ENCODE data around the gene KRTAP19-2. TPM values are rescaled to one million over a fixed set of nuclear protein-coding genes. Genes with fewer than 3 reads are reported as not detected.

The KRTAP19-2 gene
- total RNA-seq, 6 experiments from 2014 or later: not detected

DNA sequence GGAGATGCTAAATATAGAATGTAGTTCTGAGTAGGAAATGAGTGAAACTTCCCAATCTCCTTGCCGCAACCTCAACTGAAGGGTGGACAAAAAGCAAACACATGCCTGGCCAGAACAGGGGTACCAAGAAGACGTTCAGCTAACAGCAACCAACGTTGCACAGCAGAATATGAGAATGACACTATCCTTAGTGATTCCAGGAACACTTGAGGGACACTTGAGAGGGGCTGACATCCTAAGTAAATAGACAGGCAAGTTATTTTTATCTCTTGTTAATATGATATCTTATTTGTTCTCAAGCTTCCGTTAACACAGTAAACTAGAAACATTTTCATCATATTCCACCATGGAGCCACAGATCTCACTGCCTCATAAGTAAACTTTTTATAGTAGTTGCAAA lies 8.0 kb downstream of the KRTAP19-2 start:
- Histone ChIP-seq H3K9me3 (no peaks in the 10 kb centered on the region), H3K27me3 (no peaks in the 10 kb centered on the region), H3K4me1 (no peaks in the 10 kb centered on the region), H3K4me3 (no peak overlapping the region), H3K27ac (no peak overlapping the region), H3K36me3 (no peaks in the 10 kb centered on the region)
- TF ChIP-seq POLR2A (IDR thresholded peaks at IDR 0.05) (no peak), CTCF (IDR thresholded peaks at IDR 0.05) (no peak)
- no peak for DNase-seq
- WGBS (ENCODE audit: insufficient coverage, low coverage, low lambda C conversion rate, missing lambda C conversion rate): 30% methylated on average over 4 of the region's 4 CpGs
- intact Hi-C loops (cut with DNase I): no loop called here
- ATAC-seq: no peak

DNA sequence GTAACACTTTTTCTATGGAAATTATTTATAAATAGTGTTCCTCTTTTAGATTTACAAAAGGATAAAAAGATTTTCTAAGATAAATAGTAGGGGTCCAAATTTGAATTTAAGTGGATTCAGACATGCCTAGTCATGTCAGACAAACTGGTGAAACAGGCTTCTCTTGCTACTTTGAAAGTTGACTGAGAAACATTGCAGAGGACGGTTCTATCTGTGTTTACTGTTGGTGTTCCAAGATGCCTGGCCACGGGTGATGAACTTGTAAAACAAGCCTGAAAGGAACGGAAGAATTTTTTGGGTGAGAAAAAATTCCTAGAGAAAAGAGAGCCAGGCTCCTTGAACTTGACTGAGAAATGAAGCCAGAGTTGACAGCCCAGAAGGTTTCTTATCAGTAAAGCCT lies 9.2 kb downstream of the KRTAP19-2 start:
- TF ChIP-seq POLR2A (IDR thresholded peaks at IDR 0.05) (no peak), CTCF (IDR thresholded peaks at IDR 0.05) (no peak)
- ATAC-seq (no peak), DNase-seq (no peak)
- intact Hi-C loops (cut with DNase I): no loop called here
- Histone ChIP-seq H3K36me3 (no peaks in the 10 kb centered on the region), H3K4me3 (no peak overlapping the region), H3K9me3 (no peaks in the 10 kb centered on the region), H3K27ac (no peak overlapping the region), H3K4me1 (no peaks in the 10 kb centered on the region), H3K27me3 (no peaks in the 10 kb centered on the region)
- WGBS (ENCODE audit: insufficient coverage, low coverage, low lambda C conversion rate, missing lambda C conversion rate): 30% methylated on average over 3 of the region's 3 CpGs

DNA sequence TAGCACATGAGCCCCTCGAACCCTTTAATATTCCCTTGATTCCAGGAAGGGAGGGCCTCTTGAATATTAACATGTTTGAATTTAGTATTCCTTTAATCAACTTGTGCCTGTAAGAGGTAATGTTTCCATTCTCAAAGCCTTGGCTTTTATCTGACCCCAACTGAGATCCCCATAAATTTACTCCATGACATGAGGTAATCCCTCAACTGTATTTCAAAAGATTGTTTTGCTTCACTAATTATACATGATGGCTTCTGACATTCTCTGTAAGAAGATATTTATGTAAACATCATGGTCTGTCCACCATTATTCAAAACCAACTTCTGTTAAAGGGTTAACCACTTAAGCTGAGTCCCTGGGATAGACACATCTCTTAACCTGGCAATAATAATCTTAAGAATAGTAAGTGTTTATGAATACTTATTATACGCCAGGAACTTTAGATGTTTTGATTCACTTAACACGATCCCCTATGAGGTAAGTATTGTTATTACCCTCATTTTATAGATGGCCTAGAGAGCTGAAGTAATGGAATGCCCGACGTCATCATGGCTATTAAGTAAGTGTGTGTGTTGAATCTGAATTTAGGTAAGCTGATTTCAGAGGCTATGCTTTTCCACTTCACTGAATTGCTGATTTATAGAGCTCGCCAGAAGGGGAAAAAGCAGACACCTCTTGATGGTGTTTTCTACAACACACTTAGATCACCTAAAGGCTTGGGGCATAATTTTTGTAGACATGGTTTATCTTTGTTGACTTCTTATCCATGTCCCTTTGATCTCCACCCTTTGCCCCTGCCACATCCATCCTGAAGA lies 18.1 kb downstream of the KRTAP19-2 start:
- no peaks in the 10 kb centered on the region for H3K27me3 ChIP-seq
- H3K9me3 ChIP-seq: no peaks in the 10 kb centered on the region
- intact Hi-C loops (cut with DNase I): no loop called here
- DNase-seq: no peak
- TF ChIP-seq CTCF (IDR thresholded peaks at IDR 0.05) (no peak), POLR2A (IDR thresholded peaks at IDR 0.05) (no peak)
- no peak overlapping the region for H3K4me3 ChIP-seq
- H3K36me3 ChIP-seq: no peaks in the 10 kb centered on the region
- WGBS (ENCODE audit: insufficient coverage, low coverage, low lambda C conversion rate, missing lambda C conversion rate): 34% methylated on average over 6 of the region's 6 CpGs
- H3K27ac ChIP-seq: no peak overlapping the region
- no peak for ATAC-seq
- H3K4me1 ChIP-seq: no peaks in the 10 kb centered on the region

GRCh38 chr21:30463713-30464112 lies 23.5 kb downstream of the KRTAP19-2 start:
- Histone ChIP-seq H3K27ac (no peak overlapping the region), H3K4me1 (no peaks in the 10 kb centered on the region), H3K36me3 (no peaks in the 10 kb centered on the region), H3K27me3 (no peaks in the 10 kb centered on the region), H3K9me3 (no peaks in the 10 kb centered on the region), H3K4me3 (no peak overlapping the region)
- TF ChIP-seq CTCF (IDR thresholded peaks at IDR 0.05) (peak in 1 of 4 donors; percentile 43), POLR2A (IDR thresholded peaks at IDR 0.05) (no peak)
- no peak for DNase-seq
- ATAC-seq: no peak
- WGBS (ENCODE audit: insufficient coverage, low coverage, low lambda C conversion rate, missing lambda C conversion rate): 34% methylated on average over 3 of the region's 3 CpGs
- intact Hi-C loops (cut with DNase I): no loop called here

Measured in right lobe of liver (tissue), 6 donors.